NCI-H2107 (cell line): ENCODE data around the gene LRRC40.
"Not testable (repeated sequence)": the region's sequence is repeated elsewhere in the genome, so short reads cannot be mapped to it uniquely, and the experiment has no call there.

Experiments
- DNase-seq: peaks from one replicate; lab custom pipeline; 2025; lab: John Stamatoyannopoulos, UW

Gene LRRC40

DNA sequence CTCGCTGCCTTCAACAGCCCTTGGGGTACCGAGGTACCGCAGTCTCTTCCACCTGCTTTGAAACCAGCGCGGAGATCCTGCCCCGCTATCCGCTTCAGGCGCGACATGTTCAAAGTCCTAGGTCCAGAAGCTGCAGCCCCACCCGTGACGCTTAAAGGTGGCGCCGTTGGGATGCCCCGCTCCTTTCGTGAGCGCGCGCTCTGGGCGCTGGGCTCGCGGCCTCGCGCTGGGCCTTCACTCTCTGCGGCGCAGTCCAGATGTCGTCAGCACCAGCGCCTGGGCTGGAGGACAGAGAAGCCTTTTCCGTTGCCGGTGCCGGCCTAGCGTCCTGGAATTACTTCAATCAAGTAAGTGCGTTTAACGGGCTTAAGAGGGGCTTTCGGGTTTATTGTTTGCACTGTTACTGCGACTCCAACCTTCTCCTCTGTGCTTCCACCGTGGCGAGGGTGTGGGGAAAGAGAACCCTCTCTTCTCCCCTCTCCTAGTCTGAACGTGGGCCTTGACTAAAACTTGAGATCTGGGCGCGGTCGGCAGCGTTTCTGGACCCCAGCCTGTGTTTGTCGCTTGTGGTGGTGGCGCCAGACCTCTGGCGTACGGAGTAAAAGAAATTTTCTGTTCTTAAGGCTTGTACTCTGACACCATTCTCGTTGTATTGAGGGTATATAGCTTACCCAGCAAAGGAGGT is at the start of gene LRRC40:
TSS of gene LRRC40 (minus strand) at position 146 of the 685 bp plus-strand sequence. CDS start at position 107, 39 bp downstream.
- DNase-seq = peak; percentile 95

DNA sequence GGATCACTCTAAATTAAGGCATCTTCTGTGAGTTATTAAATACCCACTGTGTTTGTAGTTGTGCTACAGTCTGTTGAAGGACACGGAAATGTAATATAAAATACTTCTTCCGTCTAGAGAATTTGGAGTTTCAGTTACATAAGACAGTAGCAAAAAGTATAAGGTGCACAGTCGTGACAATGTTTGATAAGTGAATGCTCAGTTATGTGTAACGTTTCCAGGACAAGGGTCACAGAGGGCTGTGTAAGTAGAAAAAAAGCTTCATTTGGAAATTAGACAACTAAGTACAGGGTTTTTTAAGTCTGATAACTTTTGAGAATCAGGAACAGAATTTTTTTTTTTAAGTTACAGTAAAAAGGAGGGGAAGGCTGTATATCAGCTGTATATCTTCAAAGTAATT is 43.4 kb upstream of the LRRC40 start:
- no peak for DNase-seq

DNA sequence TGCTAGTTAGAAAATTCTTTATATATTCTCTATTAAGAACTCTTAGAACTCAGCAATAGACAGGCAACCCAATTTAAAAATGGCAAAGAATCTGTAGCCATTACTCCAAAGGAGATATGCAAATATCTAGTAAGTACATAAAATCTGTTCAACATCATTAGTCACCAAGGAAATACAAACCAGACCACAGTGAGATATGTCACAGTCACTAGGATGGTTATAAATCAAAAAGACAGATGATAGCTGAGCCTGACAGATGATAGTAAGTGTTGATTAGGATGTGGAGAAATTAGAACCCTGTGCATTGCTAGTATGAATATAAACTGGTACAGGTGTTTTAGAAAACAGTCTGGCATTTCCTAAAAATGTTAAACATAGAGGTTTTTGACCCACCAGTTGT is 42.4 kb upstream of the LRRC40 start:
- DNase-seq = no peak

GRCh38 chr1:70247122-70247521 is 41.7 kb upstream of the LRRC40 start:
- no peak for DNase-seq

DNA sequence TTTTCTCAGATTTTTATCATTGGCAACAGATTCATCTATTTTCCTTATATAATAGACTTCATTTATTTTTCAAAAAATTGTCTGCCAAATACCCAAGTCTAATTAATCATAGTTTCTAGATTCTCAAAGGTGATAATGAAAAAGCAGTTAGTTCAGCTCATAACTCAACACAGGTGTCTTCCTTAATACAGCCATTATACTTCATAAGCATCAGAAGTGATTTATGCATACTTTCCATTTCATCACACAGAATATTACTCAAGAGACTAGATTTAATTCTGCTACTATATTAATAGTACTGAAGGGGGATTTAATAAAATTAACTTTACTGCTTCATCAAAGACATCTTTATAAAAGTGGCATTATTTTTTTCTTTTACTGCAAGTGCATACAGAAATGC is 34.6 kb upstream of the LRRC40 start:
- no peak for DNase-seq

- DNase-seq = no peak
These were observed 29.4 kb upstream of the LRRC40 start for GRCh38 chr1:70234733-70235132.

DNA sequence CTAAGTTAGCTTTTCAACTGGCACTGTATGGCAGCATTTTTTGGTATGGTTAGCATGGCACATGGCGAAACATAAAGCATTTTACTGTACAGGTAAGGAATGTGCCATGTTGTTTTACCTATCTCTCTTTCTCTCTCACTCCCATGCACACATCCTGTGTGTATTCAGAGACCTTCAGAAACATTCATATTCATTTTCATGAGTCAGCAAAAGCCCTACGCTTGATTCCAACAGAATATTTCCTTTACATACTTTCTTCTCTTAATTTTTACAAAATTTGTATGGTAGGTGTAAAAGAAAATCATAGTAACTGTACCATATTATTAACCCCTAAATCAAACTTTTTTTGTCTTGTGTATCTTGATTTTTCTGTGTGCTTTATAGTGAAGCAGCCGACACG is 26.1 kb upstream of the LRRC40 start:
- no peak for DNase-seq

DNA sequence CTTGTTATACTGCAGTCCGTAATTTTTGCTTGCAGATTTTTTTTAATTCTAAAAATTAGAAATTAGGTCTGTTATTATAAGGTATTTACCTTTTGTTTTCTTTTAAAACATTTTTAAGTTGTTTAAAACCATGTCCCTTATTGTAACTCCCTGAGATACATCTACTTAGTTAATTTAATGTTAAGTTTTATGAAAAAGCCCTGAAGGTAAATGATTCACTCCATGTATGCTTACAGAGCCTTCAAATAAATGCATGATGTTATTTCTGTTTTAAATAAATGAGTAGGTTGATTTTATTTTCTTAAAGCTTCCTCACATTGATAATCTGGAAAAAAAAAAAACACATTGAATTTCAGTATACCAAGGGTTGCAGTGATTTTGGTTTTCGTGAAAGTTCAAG is 23.3 kb upstream of the LRRC40 start:
- DNase-seq = no peak

DNA sequence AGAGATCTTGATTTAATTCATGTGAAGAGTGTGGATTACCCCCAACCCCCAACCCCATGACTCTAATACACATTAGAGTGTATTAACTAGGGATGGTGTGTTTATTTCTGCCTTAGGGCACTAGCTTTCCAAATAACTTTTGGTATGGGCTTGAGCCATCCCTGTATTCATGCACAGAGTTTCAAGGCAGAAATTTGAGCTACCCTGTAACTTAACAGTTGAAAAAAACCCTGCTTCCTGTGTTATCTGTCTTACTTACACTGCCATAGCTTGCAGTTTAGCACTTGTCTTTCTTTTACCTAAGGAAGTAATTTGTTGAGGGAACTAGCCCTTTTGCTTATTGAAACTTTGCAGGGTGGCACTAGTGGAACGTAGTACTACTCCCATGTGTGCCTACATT is 22.1 kb upstream of the LRRC40 start:
- DNase-seq = no peak

GRCh38 chr1:70224954-70225353 is 19.6 kb upstream of the LRRC40 start:
- DNase-seq = no peak

GRCh38 chr1:70222716-70223235 is 17.4 kb upstream of the LRRC40 start:
- no peak for DNase-seq

DNA sequence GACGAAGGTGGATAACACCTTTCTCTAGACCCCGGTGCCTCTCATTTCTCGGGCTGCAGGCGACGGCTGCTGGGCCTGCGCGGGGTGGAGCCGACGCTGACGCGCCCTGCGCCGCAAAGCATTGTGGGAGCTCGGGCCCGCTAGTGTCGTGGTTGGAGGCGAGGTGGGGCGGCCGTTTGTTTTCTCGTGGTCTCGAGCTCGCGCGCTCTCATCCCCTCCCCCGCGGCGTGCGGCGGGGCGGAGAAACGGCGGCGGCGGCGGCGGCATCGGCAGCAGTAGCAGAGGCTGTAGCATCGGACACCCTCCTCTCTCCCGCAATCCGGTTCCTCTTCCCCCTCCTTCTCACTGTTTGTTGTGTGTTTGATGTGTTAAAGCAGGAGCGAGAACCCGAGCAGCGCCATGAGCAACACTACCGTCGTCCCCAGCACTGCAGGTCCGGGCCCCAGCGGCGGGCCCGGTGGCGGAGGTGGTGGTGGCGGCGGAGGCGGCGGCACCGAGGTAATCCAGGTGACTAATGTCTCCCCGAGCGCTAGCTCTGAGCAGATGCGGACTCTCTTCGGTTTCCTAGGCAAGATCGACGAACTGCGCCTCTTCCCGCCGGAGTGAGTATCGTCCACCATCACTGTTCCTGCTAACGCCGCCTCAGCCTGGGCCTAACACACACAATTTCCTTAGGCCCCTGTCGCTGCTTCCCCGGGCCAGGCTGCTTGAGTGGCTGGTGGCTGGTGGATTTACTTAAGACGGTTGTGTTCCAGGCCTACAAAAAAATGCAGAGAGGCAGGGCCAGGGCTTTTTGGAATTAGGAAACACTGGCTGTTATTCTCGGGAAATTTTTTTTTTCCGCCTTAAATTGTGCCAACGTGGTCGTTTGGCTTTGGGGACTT is 16.1 kb upstream of the LRRC40 start, which contains the start of gene SRSF11:
TSS of gene SRSF11 (plus strand) at position 143 of the 884 bp plus-strand sequence. CDS start at position 400, 257 bp downstream.
- peak; percentile 98 for DNase-seq

DNA sequence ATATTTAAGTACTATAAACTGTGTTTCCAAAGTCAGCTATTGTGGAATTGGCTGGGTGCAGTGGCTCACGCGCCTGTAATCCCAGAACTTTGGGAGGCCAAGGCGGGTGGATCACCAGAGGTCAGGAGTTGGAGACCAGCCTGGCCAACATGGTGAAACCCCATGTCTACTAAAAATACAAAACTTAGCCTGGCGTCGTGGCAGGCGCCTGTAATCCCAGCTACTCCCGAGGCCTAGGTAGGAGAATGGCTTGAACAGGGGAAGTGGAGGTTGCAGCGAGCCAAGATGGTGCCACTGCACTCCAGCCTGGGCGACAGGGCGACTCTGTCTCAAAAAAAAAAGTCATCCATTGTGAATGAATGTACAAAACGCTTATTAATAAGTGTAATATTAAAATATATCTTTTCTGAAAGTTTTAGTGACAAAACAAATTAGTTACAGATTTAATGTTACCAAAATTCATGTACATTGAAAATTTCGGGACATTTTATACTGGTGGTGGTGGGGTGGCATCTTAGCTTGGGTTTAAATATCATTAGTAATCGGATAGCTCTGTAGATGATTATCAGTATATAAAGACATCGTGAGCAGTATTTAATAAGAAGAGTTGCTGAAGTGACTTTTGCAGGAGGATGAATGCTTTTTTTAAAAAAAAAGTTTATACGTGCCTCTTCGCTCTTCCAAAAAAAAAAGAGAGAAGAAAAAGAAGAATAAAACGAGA is 15.3 kb upstream of the LRRC40 start:
- DNase-seq = no peak

DNA sequence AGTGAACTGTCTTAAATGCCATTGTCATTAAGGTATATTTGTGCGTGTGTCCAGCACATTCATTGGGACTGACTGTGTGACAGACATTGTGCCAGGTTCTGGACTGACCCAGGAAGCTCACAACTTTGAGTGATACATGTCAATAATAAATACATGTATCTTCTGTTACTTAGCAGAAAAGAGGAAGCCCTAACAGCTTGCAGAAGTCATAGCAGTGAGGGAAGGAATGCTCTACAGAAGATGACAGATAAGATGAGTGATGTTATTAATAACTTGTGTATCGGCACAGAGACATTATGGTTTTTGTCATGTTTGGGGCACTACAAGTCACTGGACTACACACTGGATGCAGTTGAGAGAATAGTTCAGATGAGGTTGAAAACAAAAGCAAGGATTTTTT is 14.6 kb upstream of the LRRC40 start:
- no peak for DNase-seq

GRCh38 chr1:70211541-70211940 is 6.2 kb upstream of the LRRC40 start:
- no peak for DNase-seq

- DNase-seq = no peak
These were observed 5.4 kb upstream of the LRRC40 start for GRCh38 chr1:70210820-70211219.

- no peak for DNase-seq
These were observed 2.9 kb upstream of the LRRC40 start for GRCh38 chr1:70208292-70208691.

DNA sequence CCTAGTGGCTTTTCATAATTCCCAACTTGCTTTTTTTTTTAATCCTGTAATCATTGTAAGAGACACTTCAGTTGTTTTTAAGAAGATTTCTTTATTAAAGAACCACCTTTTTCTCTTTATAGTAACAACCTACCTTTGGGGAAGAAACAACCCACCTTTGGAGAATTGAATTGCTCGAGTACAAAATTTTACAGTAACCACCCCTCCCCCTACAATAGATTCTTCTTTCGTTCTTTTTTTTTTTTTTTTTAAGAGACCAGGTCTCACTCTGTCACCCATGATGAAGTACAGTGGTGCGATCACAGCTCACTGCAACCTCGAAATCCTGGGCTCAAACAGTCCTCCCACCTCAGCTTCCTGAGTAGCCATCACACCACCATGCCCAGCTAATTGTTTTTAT is 2.1 kb upstream of the LRRC40 start:
- no peak for DNase-seq

DNA sequence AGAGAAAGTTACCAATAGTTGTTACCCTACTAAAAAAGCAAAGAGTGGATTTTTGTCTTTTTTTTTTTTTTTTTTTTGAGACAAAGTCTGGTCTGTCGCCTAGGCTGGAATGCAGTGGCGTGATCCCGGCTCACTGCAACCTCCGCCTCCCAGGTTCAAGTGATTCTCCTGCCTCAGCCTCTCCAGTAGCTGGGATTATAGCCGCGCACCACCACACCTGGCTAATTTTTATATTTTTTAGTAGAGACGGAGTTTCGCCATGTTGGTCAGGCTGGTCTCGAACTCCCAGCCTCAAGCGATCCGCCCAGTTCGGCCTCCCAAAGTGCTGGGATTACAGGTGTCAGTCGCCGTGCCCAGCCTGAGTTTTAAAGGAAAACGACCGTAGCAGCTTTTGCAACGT is 1.5 kb upstream of the LRRC40 start:
- not testable (repeated sequence) for DNase-seq

DNA sequence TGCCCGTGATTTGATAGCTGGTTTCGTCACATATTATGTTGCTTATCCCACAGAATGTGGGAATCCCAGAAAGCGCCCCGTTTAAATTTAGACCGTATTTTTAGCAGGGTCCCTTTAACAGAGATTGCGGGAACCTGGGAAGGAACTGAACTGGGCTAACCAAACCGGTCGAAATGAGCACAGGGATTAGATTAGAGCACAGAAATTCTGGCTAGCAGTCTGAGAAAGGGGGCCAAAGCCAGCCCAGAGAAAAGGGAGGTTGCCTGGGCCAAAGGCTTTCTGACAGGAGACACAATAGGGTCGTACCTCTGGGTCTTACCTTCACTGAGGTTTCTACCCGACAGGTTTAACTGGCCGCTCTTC is 327 bp downstream of the LRRC40 start:
- DNase-seq = no peak

DNA sequence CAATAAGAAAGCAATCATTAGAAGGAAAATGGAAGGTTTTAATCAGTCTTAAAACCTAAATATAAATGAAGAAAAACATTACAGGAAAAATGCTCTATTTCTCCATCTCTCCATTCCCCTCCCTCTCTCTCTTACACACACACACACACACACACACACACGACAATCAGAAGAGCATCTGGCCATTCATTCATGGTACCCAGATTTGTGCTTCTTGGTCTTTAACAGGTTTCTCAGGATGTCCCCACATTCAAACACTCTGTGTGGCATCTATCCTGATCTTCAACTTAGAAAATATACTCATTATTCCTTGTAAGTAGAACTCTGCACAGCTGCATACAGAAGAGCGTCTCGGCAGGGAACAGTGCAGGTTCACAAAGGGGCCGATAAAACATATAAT is 779 bp downstream of the LRRC40 start:
- no peak for DNase-seq

DNA sequence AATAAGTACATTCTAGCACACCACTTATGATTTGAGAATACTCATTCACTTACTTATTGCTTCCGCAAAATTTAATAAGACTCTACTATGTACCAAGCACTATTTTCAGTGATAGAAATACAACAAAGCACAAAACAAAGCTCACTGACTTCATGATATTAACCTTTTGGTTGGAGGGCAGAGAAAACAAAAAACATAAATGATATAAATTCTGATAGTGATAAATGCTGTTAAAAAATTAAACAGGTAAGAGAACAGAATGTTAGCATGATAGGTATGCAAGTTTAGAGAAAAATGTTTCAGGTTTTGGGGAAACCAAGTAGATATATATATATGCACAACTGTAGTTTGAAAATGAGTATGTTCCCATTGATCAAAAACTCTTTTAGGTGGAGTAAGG is 1.2 kb downstream of the LRRC40 start:
- DNase-seq = no peak
